OCI-LY1 (cell line): ENCODE measurements around the gene UBXN10.

Experiments
- H2AFZ ChIP-seq: fragments of 200-600 bp; sonication (generic), shearing (Covaris generic); 2 replicates; pipeline ENCODE4 v1.6.0; 2014; ENCODE audit warnings: antibody characterized with exemption, mild to moderate bottlenecking, low read length
- H3F3A ChIP-seq: fragments of 200-600 bp; sonication (generic), shearing (Covaris generic); 2 replicates; pipeline ENCODE4 v1.6.0; 2014; ENCODE audit warnings: mild to moderate bottlenecking, antibody characterized with exemption, low read length, moderate library complexity; ENCODE audit not compliant: insufficient read depth
- H3K27ac ChIP-seq: fragments of 200-600 bp; sonication (generic); 2 replicates; pipeline ENCODE4 v1.5.1; 2014; ENCODE audit warnings: low read length, mixed run types, mild to moderate bottlenecking, low read depth; ENCODE audit not compliant: poor library complexity, severe bottlenecking
- H3K27me3 ChIP-seq: fragments of 200-600 bp; sonication (generic); 2 replicates; pipeline ENCODE4 v1.6.0; 2014; ENCODE audit warnings: antibody characterized with exemption, mild to moderate bottlenecking, low read length, moderate library complexity; ENCODE audit not compliant: insufficient read depth
- H3K36me3 ChIP-seq: fragments of 200-600 bp; sonication (generic); 2 replicates; pipeline ENCODE4 v1.6.1; 2014; ENCODE audit warnings: mild to moderate bottlenecking, antibody characterized with exemption, low read length, moderate library complexity, mixed read lengths; ENCODE audit not compliant: insufficient read depth
- H3K4me1 ChIP-seq: fragments of 200-600 bp; sonication (generic); 2 replicates; pipeline ENCODE4 v1.5.1; 2014; ENCODE audit warnings: mild to moderate bottlenecking, low read length, moderate library complexity; ENCODE audit not compliant: insufficient read depth, severe bottlenecking
- H3K4me2 ChIP-seq: fragments of 200-600 bp; sonication (generic), shearing (Covaris generic); 2 replicates; pipeline ENCODE4 v1.6.1; 2014; ENCODE audit warnings: low read length
- H3K4me3 ChIP-seq: fragments of 200-600 bp; sonication (generic); 2 replicates; pipeline ENCODE4 v1.5.1; 2014; ENCODE audit warnings: low read length, low read depth, mild to moderate bottlenecking, mixed read lengths; ENCODE audit not compliant: poor library complexity, severe bottlenecking
- H3K79me2 ChIP-seq: fragments of 200-600 bp; shearing (Covaris generic); 2 replicates; pipeline ENCODE4 v1.6.1; 2016; ENCODE audit warnings: mixed run types, low read length, mixed read lengths; ENCODE audit not compliant: insufficient read depth
- H3K9ac ChIP-seq: fragments of 200-600 bp; sonication (generic), shearing (Covaris generic); 2 replicates; pipeline ENCODE4 v1.6.1; 2014; ENCODE audit warnings: mild to moderate bottlenecking, low read length, mixed read lengths
- H3K9me2 ChIP-seq: fragments of 200-600 bp; sonication (generic), shearing (Covaris generic); 2 replicates; pipeline ENCODE4 v1.6.1; 2014; ENCODE audit warnings: low read depth, mild to moderate bottlenecking, low read length, mixed read lengths
- H3K9me3 ChIP-seq: fragments of 200-600 bp; shearing (Covaris generic); 2 replicates; pipeline ENCODE4 v1.6.1; 2014; ENCODE audit warnings: low read length, mixed read lengths
- H4K20me1 ChIP-seq: fragments of 200-600 bp; sonication (generic), shearing (Covaris generic); 2 replicates; pipeline ENCODE4 v1.6.0; 2016; ENCODE audit warnings: mild to moderate bottlenecking, low read length; ENCODE audit not compliant: insufficient read depth
- CTCF ChIP-seq: fragments of 200-600 bp; sonication (generic), shearing (Covaris generic); IDR thresholded peaks from 2 replicates; pipeline ENCODE4 v1.5.1; 2017; ENCODE audit warnings: mild to moderate bottlenecking, antibody characterized with exemption, low read length, moderate library complexity, mixed read lengths
- EZH2 ChIP-seq: fragments of 200-600 bp; sonication (generic), shearing (Covaris generic); IDR thresholded peaks from 2 replicates; pipeline ENCODE4 v1.8.0; 2017; ENCODE audit warnings: borderline replicate concordance, mixed run types, mild to moderate bottlenecking, antibody characterized with exemption, low read length, moderate library complexity, mixed read lengths

The UBXN10 gene

GRCh38 chr1:20180129-20180843 lies 5.6 kb upstream of the UBXN10 start:
- Histone ChIP-seq H3K4me1 (no peaks in the 10 kb centered on the region), H3K9me3 (no peaks in the 10 kb centered on the region), H3K36me3 (no peaks in the 10 kb centered on the region), H3K79me2 (no peaks in the 10 kb centered on the region), H3K27ac (no peak overlapping the region), H3K27me3 (peaks cover 8% of the 10 kb centered on the region; the same call in 1 of the 2 replicates), H3K4me2 (no peak overlapping the region), H3K9ac (no peak overlapping the region), H4K20me1 (no peaks in the 10 kb centered on the region), H3K4me3 (no peak overlapping the region), H3K9me2 (no peaks in the 10 kb centered on the region), H3F3A (no peaks in the 10 kb centered on the region), H2AFZ (no peak overlapping the region)
- TF ChIP-seq CTCF, result no peak
- TF ChIP-seq EZH2, result no peak

GRCh38 chr1:20180844-20181207 lies 5.1 kb upstream of the UBXN10 start:
- H2AFZ ChIP-seq, result no peak overlapping the region
- no peaks in the 10 kb centered on the region for H3F3A ChIP-seq
- no peak overlapping the region for H3K4me3 ChIP-seq
- no peak overlapping the region for H3K27ac ChIP-seq
- H3K79me2 ChIP-seq, result no peaks in the 10 kb centered on the region
- H3K9me3 ChIP-seq, result no peaks in the 10 kb centered on the region
- H3K4me1 ChIP-seq, result no peaks in the 10 kb centered on the region
- no peak overlapping the region for H3K4me2 ChIP-seq
- TF ChIP-seq CTCF, result no peak
- TF ChIP-seq EZH2, result no peak
- H3K9me2 ChIP-seq, result no peaks in the 10 kb centered on the region
- no peaks in the 10 kb centered on the region for H4K20me1 ChIP-seq
- H3K36me3 ChIP-seq, result no peaks in the 10 kb centered on the region
- H3K27me3 ChIP-seq, result peaks cover 8% of the 10 kb centered on the region; the same call in 1 of the 2 replicates
- H3K9ac ChIP-seq, result no peak overlapping the region

GRCh38 chr1:20182415-20182814 lies 3.5 kb upstream of the UBXN10 start:
- Histone ChIP-seq H3F3A (no peaks in the 10 kb centered on the region), H4K20me1 (no peaks in the 10 kb centered on the region), H3K4me3 (no peak overlapping the region), H3K79me2 (no peaks in the 10 kb centered on the region), H2AFZ (no peak overlapping the region), H3K27ac (no peak overlapping the region), H3K4me2 (no peak overlapping the region), H3K27me3 (peaks cover 8% of the 10 kb centered on the region; the same call in 1 of the 2 replicates), H3K9ac (no peak overlapping the region), H3K9me3 (no peaks in the 10 kb centered on the region), H3K36me3 (no peaks in the 10 kb centered on the region), H3K4me1 (no peaks in the 10 kb centered on the region), H3K9me2 (no peaks in the 10 kb centered on the region)
- TF ChIP-seq CTCF, result no peak
- no peak for TF ChIP-seq EZH2
